Breast epithelium (tissue), 3 donors: ENCODE measurements around the gene RALY.

Experiments
- CTCF ChIP-seq, 3 donors: fragments of 450-650 bp; IDR thresholded peaks; one replicate each; pipeline ENCODE4 v1.5.1; 2016 to 2017; ENCODE audit warnings: antibody characterized with exemption in 3 of 3, mild to moderate bottlenecking in 3 of 3, moderate library complexity in 3 of 3
- POLR2A ChIP-seq: fragments of 450-650 bp; IDR thresholded peaks from one replicate; pipeline ENCODE4 v1.6.1; 2016; ENCODE audit warnings: antibody characterized with exemption, mild to moderate bottlenecking, moderate library complexity

GRCh38 chr20:34114809-34115208 lies 121.1 kb downstream of the RALY start:
- no peak for TF ChIP-seq CTCF (IDR thresholded peaks at IDR 0.05)
- TF ChIP-seq POLR2A: no peak
